Hepatocyte (in vitro differentiated cells): ENCODE measurements around the gene CDAN1.

Experiments used
- EZH2 ChIP-seq: fragments of 200-600 bp; sonication (generic); IDR thresholded peaks from 2 replicates; pipeline ENCODE4 v1.6.1; 2016; ENCODE audit warnings: antibody characterized with exemption, mild to moderate bottlenecking, borderline replicate concordance
- EZH2phosphoT487 ChIP-seq: fragments of 200-600 bp; sonication (generic); IDR thresholded peaks from one replicate; pipeline ENCODE4 v1.6.1; 2018; ENCODE audit warnings: antibody characterized with exemption, mild to moderate bottlenecking, low read depth, moderate library complexity; ENCODE audit not compliant: unreplicated experiment, severe bottlenecking

GRCh38 chr15:42731461-42731860, 5.5 kb downstream of the CDAN1 start:
- TF ChIP-seq EZH2phosphoT487 (no peak), EZH2 (no peak)
